ENCODE measurements around the gene ITCH. TPM values are rescaled to one million over a fixed set of nuclear protein-coding genes. Genes with fewer than 3 reads are reported as not detected.
"Not testable (repeated sequence)": the region's sequence is repeated elsewhere in the genome, so short reads cannot be mapped to it uniquely, and the experiment has no call there.

The ITCH gene
- total RNA-seq, 6 experiments from 2014 or later = 55.0 to 63.3 (median 59.1) TPM

DNA sequence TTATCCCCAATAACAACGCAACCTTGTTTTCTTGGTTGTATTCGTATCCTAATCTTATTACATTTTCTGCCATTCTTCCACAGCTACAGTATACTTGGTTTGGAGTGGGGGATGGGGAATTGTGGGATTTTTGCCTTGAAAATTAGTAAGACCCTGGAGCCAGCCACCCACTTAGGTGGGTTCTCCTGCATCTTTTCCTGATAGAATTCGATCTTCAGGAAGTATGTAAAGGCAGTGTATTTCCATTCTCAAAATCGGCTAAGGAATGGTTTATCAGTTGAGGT lies 1.1 kb downstream of the ITCH start:
- H3K27ac Mint-ChIP-seq = peak overlapping the region; percentile 90
- H3K27me3 Mint-ChIP-seq (ENCODE audit: insufficient read depth) = peaks cover 2% of the 10 kb centered on the region; the same call in 1 of the 2 replicates
- no peak for DNase-seq
- peaks cover 58% of the 10 kb centered on the region for H3K4me1 Mint-ChIP-seq (ENCODE audit: low read depth)
- H3K9me3 Mint-ChIP-seq = no peaks in the 10 kb centered on the region
- TF ChIP-seq, protein P1, sequence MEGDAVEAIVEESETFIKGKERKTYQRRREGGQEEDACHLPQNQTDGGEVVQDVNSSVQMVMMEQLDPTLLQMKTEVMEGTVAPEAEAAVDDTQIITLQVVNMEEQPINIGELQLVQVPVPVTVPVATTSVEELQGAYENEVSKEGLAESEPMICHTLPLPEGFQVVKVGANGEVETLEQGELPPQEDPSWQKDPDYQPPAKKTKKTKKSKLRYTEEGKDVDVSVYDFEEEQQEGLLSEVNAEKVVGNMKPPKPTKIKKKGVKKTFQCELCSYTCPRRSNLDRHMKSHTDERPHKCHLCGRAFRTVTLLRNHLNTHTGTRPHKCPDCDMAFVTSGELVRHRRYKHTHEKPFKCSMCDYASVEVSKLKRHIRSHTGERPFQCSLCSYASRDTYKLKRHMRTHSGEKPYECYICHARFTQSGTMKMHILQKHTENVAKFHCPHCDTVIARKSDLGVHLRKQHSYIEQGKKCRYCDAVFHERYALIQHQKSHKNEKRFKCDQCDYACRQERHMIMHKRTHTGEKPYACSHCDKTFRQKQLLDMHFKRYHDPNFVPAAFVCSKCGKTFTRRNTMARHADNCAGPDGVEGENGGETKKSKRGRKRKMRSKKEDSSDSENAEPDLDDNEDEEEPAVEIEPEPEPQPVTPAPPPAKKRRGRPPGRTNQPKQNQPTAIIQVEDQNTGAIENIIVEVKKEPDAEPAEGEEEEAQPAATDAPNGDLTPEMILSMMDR (IDR thresholded peaks at IDR 0.05) = no peak
- peak overlapping the region; percentile 91 for H3K4me3 Mint-ChIP-seq
- H3K36me3 Mint-ChIP-seq (ENCODE audit: low read depth) = peaks cover 28% of the 10 kb centered on the region

DNA sequence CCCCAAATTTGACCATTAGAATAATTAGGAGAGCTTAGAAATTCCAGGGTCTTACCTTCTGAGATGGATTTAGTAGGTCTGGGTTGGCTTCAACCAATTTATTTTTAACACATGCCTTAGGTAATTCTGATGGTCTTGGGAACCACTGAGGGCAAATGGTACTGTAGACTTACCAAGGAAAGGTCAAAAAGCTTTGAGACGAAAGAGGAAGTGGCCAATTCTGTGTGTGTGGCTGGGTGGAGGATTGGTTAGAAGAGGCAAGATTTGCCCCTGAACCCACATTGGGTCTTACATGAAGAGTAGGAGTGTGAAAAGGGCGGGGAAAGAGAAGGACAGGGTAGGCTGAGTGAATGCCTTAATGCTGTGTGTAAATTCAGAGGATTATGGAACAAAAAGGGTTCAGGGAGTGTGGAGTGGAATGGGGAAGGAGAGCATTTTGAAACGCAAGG lies 2.7 kb downstream of the ITCH start:
- Mint-ChIP-seq H3K4me1 (ENCODE audit: low read depth) (peaks cover 62% of the 10 kb centered on the region), H3K4me3 (peak overlapping the region; percentile 52; the same call in 1 of the 2 replicates), H3K27me3 (ENCODE audit: insufficient read depth) (peaks cover 2% of the 10 kb centered on the region; the same call in 1 of the 2 replicates)

DNA sequence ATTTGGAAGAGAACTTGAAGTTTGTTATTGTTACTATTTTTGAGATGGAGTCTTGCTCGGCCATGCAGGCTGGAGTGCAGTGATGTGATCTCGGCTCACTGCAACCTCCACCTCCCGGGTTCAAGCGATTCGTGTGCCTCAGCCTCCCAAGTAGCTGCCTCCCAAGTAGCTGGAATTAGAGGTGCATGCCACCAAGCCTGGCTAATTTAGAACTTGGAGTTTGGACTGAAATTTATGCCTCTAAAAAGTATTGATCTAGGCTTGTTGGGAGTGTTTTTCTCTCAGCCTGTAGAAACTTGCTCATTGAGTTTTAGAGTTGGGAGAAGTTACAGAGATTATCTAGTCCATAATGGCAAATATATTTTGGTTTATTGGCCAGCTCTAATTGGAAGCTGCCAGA lies 4.1 kb downstream of the ITCH start:
- TF ChIP-seq, protein P1 (IDR thresholded peaks at IDR 0.05) = no peak
- Mint-ChIP-seq H3K27me3 (ENCODE audit: insufficient read depth) (peaks cover 2% of the 10 kb centered on the region; the same call in 1 of the 2 replicates), H3K36me3 (ENCODE audit: low read depth) (peaks cover 42% of the 10 kb centered on the region), H3K27ac (no peak overlapping the region), H3K4me1 (ENCODE audit: low read depth) (peaks cover 55% of the 10 kb centered on the region), H3K9me3 (no peaks in the 10 kb centered on the region), H3K4me3 (0 out of 2 replicates have a peak overlapping the region, but pooled peaks have one; percentile 10)
- DNase-seq = no peak

More for the DNA sequence above, 2.7 kb downstream of the ITCH start:
- H3K27ac Mint-ChIP-seq = no peak overlapping the region; the same call in 1 of the 2 replicates
- DNase-seq = no peak
- peaks cover 41% of the 10 kb centered on the region for H3K36me3 Mint-ChIP-seq (ENCODE audit: low read depth)
- no peaks in the 10 kb centered on the region for H3K9me3 Mint-ChIP-seq
- TF ChIP-seq, protein P1 (IDR thresholded peaks at IDR 0.05) = no peak

DNA sequence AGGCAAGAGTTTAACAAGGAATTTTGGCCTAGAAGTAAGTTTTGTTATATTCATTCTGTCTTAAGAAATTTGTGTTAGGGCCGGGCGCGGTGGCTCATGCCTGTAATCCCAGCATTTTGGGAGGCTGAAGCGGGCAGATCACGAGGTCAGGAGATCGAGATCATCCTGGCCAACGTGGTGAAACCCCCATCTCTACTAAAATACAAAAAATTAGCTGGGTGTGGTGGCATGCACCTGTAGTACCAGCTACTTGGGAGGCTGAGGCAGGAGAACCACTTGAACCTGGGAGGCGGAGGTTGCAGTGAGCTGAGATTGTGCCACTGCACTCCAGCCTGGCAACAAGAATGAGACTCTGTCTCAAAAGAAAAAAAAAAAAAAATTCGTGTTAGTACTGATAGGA lies 4.8 kb downstream of the ITCH start:
- 0 out of 2 replicates have a peak overlapping the region, but pooled peaks have one; percentile 10 for H3K4me3 Mint-ChIP-seq
- H3K4me1 Mint-ChIP-seq (ENCODE audit: low read depth) = peaks cover 47% of the 10 kb centered on the region

GRCh38 chr20:34368547-34368946 lies 5.5 kb downstream of the ITCH start:
- TF ChIP-seq, protein P1 (IDR thresholded peaks at IDR 0.05) = peak; percentile 16; the same call in 1 of the 2 replicates
- no peak for DNase-seq
- Mint-ChIP-seq H3K36me3 (ENCODE audit: low read depth) (peaks cover 42% of the 10 kb centered on the region), H3K27ac (peak overlapping the region; percentile 64), H3K4me1 (ENCODE audit: low read depth) (peaks cover 46% of the 10 kb centered on the region), H3K9me3 (no peaks in the 10 kb centered on the region), H3K27me3 (ENCODE audit: insufficient read depth) (no peaks in the 10 kb centered on the region), H3K4me3 (no peak overlapping the region)

More for the DNA sequence above, 4.8 kb downstream of the ITCH start:
- H3K27ac Mint-ChIP-seq = peak overlapping the region; percentile 24; the same call in 1 of the 2 replicates
- not testable (repeated sequence) for DNase-seq; H3K27me3 Mint-ChIP-seq (ENCODE audit: insufficient read depth); H3K9me3 Mint-ChIP-seq
- H3K36me3 Mint-ChIP-seq (ENCODE audit: low read depth) = peaks cover 42% of the 10 kb centered on the region

GRCh38 chr20:34369265-34369664 lies 6.2 kb downstream of the ITCH start:
- Mint-ChIP-seq H3K9me3 (no peaks in the 10 kb centered on the region), H3K27ac (peak overlapping the region; percentile 64; the same call in 1 of the 2 replicates), H3K36me3 (ENCODE audit: low read depth) (peaks cover 36% of the 10 kb centered on the region), H3K4me3 (no peak overlapping the region), H3K27me3 (ENCODE audit: insufficient read depth) (no peaks in the 10 kb centered on the region), H3K4me1 (ENCODE audit: low read depth) (peaks cover 43% of the 10 kb centered on the region)
- DNase-seq = no peak
- TF ChIP-seq, protein P1 (IDR thresholded peaks at IDR 0.05) = no peak
